Stimulated activated CD8-positive, alpha-beta memory T cell treated with anti-CD3 and anti-CD28 coated beads, Interleukin-7, amount 100 ng/mL, for 24 hours (primary cell): Measurements from ENCODE around the gene FEV.
"Not testable (repeated sequence)": the region's sequence is repeated elsewhere in the genome, so short reads cannot be mapped to it uniquely, and the experiment has no call there.

Source experiments
- DNase-seq: peaks from one replicate; pipeline ENCODE4 v3.0.0-alpha.2; 2020; ENCODE audit warnings: low read depth

FEV gene

DNA sequence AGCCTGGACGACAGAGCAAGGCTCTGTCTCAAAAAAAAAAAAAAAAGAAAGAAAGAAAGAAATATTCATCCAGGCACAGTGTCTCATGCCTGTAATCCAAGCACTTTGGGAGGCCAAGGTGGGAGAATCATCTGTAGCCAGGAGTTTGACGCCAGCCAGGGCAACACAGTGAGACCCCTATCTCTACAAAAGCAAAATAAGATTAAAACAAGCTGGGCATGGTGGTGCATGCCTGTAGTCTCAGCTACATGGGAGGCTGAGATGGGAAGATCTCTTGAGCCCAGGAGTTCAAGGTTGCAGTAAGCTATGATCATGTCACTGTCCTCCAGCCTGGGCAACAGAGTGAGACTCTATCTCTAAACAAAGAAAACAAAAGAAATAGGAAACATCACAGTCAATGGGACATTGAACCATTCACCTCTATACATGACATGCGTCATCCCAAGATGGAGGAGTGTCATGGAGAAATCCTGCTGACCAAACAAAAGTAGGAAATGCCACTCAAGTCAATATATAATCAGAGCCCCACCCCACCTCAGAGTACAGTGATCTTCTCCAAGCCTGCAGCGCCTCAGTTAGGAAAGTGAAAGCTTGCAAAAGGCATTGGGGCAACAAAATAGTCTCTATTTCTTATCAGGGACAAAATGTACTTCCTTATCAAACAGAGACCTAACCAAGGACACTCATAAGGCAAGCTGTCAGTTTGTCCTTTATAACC is 9.8 kb downstream of the FEV start:
- DNase-seq, result no peak

DNA sequence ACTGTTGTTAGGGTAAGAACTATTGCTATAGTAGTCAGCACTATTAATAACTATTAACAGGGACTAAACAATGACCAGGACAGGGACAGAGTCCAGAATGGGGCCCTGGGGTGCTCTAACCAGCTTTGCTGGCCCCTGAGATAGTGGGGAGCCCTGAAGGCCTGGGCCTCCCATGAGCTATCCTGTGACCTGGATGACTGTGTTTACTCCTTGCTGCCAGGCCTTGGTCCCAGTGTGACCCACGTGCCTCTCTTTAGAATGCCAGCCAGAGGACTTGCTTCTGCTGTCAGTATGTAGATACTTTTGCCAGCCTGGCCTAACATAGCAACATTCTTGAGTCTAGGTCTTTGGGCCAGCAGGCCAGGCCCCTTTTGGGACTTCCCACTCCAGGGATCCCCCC is 14.1 kb downstream of the FEV start:
- DNase-seq, result no peak

DNA sequence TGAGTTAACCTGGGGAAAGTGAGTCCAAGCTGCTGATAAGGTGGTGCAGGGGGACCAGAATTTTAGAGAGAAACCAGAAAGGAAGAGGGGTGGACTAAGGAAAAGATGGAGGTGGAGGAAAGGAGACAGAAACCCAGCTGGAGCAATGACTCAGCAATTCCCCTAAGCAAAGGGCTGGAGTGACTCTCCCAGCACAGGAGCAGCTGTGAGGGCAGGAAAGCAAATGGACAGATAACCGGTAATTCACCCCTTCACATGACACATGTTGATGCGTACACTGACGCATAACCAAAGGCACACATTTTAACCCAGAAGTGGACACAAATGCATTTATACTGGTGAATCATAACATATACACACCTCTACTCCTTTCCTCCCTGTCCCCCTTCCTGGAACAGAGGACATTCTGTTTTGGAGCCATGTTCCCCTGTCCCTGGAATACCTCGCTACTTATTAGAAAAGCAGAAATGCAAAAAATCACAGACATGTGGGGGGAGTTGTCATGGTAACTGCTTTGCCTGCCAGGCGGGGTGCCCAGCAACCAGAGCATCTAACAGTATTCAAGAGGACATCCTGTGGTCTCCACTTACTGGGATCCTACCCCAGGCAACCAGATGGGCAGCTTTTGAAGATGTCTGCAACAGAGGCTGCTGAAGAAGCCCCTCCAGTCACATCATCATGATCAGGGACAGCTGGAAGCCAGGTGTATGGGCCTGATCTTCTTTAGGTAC is 20.8 kb downstream of the FEV start:
- DNase-seq, result no peak

DNA sequence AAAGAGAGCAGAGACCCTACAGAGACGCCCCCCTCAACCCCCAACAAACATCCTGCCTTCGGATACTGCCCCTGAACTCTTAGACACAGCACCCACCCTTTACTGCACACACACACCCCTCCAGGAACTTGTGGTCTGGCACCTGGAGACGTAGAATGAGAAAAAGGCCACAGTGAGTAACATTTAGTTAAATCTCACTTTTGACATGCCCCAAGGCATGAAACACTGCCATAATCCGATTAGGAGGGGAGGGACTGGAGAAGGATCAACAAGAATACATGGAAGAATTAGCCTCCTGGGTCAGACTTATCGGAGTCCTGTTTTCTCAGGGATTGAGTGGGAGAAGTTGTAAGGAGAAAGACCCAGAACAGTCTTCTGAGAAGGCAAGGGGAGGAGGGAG is 21.4 kb downstream of the FEV start:
- no peak for DNase-seq

DNA sequence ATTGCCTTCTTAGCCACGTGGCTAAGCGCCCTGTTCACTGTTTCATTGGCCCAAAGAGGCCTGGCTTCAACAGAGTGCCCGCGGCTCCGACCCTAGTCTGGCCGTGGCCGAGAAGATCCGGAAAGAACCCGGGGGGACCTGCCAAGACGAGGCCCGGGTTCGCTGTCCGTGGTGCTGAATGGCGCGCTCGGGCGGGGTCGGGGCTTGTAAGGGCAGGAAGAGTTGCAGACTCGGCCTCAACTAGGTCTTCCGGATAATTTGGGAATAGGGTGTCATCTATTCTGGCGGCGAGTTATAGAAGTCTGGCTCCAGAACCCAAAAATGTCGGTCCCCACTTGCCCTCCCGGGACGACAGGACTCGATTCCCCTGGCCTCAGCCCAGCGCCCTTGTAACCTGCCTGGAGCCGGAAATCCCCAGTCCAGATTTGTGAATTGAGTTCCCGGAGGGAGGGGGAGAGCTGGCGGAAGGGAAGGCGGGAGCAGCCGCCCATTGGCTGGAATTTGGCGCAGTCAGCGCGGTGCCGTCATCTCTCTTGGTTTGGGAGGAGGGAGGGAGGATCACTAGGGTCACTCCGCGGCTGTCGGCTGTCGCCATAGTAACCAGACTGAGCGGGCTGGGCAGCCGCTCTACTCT is 22.0 kb downstream of the FEV start:
- DNase-seq, result peak; percentile 28

DNA sequence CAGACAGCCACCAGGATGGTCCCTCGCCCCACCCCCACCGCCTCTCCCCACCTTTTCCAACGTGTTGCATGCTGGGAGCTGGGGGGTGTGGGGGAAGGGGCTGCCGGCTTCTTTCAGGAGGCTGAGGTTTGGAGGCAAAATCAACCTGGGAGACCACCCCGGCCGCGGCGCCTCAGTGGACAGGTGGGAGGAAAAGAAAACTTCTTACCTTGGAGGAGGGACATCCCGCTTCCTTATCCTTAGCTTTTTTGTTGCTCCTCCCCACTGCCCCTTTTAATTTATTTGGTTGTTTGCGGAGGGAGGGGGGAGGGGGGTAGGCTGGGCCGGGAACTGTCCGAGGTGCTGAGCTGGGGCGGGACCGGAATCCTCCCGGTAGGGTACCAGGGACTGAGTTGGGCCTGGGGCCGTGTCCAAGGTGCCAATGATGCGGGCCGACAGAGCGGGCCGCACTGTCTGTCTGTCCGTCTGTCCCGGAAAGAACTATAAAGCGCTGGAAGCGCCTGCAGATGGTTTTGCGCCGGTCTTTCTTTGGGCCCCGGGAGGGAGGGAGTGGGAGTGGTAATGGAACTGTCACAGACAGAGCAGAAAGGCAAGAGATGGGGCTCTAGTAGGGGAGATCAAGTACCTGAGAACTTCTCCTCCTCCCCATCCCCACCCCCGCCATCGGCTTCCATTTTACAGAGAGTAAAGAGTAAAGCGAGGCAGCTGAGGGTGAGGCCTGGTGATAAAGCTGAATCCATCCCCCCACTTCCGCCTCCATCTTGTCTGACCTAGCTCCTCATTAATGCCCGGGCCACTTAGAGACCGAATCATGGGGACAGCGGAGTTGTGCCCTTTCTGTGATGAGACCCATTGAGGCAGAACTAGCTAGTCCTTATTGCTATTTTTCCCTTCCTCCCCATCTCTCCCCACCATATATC is 23.1 kb downstream of the FEV start:
- no peak for DNase-seq

DNA sequence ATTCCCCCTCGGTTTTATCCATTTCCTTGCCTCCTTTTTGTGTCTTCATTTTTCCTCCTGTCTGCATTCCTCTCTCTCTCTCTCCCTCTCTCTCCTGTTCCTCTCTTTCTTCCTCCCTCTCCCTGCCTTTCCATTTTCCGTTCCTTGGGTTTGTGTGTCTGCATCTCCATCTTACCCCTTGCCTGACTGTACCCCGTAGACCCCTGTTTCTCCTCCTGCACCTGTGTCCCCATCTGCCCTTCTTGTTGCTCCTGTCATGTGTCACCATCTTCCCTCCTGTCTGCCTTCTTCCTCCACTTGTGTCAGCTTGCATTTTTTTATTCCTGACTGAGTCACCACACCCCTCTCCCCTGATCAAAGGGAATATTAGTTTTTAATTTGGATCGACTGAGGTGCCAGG is 23.8 kb downstream of the FEV start:
- no peak for DNase-seq

DNA sequence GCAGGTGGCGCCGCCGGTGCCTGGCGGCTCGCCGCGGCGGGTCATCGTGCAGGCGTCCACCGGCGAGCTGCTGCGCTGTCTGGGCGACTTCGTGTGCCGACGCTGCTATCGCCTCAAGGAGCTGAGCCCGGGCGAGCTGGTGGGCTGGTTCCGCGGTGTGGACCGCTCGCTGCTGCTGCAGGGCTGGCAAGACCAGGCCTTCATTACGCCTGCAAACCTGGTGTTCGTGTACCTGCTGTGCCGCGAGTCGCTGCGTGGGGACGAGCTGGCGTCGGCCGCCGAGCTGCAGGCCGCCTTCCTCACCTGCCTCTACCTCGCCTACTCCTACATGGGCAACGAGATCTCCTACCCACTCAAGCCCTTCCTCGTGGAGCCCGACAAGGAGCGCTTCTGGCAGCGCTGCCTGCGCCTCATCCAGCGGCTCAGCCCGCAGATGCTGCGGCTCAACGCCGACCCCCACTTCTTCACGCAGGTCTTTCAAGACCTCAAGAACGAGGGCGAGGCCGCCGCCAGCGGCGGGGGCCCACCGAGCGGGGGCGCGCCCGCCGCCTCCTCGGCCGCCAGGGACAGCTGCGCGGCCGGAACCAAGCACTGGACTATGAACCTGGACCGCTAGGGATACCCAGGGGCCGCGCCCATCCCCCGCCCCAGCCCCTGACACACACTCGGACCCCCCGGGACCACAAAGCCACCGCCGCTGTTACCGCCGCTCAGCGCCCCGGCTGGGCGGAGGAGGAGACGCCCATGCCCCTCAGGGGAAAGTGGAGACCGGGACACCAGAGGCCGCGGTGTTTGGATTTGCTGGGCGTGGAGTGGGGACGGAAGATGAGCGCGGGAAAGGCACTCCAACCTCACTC is 24.4 kb downstream of the FEV start:
- DNase-seq, result no peak

DNA sequence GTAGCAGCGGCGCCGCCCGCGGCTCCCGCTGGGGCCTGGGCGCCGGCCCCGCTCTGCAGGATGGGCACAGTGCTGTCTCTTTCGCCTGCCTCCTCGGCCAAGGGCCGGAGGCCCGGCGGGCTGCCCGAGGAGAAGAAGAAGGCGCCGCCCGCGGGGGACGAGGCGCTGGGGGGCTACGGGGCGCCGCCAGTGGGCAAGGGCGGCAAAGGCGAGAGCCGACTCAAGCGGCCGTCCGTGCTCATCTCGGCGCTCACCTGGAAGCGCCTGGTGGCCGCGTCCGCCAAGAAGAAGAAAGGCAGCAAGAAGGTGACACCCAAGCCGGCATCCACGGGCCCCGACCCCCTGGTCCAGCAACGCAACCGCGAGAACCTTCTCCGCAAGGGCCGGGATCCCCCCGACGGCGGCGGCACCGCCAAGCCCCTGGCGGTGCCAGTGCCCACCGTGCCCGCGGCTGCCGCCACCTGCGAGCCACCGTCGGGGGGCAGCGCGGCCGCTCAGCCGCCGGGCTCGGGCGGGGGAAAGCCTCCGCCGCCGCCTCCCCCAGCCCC is 25.1 kb downstream of the FEV start:
- DNase-seq, result no peak

DNA sequence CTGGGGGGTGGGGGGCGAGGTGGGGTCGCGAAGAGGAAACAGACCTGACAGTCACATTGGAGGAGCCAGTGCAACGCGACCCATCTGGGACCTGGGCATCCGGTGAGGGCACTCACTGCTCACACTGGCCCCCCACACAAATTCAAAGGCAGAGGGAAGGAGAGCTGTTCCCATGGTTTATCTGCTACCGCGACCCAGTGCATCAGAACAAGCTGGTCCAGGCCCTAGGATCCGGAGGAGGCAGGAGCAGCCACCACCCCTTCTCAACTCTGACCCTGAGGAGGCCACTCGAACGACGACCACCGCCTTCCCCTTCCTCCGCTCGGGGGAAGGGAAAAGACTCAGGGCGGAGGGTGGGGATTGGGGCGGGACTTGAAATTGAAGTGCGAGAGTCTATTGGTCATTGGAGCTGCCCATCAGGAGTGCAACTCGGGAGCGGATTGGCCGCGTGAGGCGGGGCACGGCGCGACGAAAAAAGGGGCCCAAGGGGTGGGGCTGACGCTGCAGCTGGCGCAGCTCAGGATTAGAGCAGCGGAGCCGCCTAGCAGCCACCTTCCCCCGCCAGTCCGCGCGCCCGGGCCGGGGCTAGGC is 25.7 kb downstream of the FEV start, which contains the start of gene CDK5R2:
Gene CDK5R2, plus strand, starts transcription at position 526 of the 591 bp plus-strand sequence. CDS start 155 bp downstream, outside the sequence.
- peak; percentile 59 for DNase-seq

DNA sequence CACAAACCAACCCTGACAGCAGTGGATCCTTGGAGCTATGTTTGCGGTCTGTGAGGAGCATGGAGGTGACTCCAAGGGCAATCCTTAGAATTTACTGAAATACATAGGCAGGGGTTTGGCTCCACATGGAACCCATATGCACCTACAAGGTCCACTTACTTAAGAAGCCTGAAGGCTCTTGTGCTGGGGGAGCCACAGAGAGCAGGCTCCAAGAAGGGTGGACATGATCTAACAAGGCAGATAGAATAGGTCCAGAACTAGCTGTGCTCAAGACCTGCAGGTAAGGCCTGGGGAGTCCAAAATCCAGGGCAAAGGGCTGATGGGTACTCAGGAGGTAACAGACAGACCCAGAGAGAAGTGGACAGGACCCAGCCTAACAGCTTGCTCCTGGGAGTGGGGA is 26.7 kb downstream of the FEV start:
- no peak for DNase-seq

DNA sequence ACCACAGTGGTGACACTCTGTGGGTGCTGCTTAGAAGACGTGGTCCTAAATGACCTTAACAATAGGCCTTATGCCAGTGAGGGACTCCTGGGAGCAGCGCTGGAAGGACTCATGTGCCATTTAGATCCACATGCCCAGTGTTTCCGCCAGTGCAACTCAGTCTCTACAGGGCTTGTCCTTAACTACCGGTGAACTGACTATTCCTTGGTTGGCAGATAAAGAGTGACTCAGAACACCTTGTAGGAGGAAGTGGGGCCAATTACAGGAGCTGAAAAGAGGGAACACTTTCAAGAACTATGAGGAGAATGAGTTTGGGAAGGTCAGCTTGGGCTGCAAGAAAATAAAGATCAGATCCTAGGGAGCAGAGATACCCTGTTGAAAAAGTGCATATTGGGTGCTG is 27.3 kb downstream of the FEV start:
- no peak for DNase-seq

DNA sequence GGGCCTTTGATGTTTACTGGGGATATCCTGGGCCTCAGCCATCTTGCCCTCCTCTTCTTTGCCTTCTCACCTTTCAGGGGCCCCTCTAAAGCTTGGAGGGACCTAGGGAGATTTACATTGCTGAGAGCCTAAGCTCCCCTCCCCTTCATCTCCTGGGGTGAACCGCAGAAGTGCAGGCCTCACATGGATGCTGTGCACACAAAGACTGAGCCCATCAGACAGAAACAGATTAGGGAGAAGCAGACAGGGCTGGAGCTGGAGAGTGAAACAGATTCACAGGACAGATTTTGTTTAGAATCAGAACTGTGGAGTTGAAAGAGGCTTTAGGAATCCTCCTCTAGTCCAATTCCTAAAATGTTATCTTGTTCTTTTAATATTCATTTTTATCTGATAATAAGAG is 28.9 kb downstream of the FEV start:
- no peak for DNase-seq

DNA sequence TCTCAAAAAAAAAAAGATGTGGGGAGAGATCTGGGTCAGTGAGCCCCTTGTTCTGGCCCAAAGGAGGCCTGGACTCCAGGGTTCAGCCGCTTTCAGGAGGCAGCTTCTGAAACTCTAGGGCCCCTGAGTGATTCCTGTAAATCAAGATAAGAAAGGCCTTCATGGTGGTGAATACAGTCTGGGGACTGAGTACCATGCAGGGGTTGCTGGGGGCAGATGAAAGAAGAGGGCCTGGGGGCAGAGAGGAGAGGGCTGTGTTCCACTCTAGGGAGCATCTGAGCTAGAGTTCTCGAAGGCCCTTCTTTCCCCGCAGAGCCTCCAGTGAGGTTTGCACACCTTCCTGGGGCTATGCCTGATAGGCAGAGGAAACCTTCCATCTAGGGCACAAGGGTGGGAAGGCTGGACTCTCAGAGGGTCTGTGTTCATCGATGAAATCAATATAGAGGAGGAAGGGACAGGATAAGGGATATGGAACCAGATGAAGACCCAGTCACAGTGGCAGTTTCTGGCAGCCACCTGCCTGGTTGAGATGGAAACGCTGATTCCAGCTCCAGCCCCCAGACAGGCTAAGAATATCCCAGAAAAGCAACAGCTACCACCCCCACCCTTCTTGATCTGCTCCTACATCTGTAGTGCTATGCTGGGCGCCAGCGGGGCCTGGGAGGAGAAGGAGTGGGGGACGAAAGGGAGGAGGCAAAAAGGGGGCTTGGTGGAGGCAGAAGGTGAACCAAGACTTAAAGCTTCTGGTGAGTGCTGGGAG is 30.3 kb downstream of the FEV start:
- no peak for DNase-seq

DNA sequence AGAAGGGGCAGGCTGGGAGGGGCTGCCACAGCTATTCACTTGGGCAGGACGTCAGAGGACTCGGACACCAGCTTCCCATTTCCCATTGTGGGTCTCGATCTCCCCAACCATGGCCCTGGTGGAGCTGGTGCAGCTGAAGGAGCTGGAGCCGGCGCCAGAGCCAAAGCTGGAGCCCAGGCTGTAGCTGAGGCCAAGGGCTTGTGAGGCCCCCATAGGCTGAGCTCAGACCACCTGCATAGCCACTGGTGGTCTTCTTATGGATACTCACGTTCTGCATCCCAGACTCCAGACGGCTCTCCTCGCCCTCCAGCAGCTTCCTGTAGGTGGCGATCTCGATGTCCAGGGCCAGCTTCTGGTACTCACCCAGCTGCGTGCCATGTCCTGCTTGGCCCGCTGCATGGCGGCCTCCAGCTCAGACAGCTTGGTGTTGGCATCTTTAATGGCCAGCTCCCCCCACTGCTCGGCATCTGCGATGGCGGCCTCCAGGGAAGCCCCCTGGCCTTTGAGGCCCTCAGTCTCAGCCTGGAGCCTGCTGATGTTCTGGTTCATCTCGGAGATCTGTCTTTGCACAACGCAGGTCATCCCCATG is 31.5 kb downstream of the FEV start:
- no peak for DNase-seq

DNA sequence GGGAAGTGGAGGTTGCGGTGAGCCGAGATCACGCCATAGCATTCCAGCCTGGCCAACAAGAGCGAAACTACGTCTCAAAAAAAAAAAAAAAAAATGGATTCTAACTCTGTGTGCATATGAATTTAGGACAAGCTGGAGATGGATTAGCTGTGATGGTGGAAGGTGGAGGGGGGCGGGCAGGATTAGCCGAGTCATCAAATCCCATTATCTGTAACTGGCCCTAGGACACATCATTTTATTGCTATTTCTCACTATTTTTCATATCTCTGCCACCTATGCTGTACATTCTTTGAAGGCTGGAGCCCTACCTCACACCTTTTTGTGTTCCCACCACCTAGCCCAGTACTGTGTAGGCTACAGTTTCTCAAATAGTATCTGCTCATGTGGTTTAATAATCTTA is 32.8 kb downstream of the FEV start:
- DNase-seq, result no peak

DNA sequence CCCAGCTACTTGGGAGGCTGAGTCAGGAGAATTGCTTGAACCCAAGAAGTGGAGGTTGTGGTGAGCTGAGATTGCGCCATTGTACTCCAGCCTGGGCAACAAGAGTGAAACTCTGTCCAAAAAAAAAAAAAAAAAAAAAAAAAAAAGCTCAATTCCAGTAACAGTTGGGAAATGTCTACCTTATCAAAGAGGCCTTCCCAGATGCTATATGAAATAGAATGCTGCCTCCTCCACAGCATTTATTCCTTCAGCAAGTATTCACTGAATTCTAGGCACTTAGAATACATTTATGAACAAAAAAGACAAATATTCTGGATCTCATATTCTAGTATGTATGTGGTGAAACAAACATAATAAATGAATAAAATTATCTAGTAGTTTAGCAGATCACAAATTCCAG is 38.4 kb downstream of the FEV start:
- no peak for DNase-seq

DNA sequence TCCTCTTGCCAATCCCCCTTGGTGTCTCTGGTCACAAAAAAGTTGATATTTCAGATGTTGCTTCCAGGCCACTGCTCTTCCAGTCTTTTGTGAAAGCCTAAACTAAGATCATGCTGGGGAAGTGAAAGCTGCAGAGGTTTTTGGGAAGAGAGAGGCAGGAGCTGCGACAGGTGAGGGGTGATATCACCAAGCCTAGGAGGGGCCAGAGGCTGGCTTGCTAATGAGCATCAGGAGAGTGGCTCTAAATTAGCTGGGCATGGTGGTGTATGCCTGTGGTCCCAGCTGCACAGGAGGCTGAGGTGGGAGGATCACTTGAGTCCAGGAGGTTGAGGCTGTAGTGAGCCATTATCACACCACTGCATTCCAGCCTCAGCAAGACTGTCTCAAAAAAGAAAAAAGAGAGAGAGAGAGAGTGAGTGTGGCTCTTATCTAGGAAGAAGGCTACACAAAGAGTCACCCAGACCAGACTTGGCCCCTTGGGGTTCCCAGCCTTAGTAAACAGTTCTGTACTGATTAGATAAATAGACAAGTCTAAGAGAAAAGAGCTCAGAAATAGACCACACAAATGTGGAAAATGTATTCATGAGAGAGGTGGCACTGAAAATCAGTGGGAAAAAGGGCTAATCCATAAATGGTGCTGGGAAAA is 40.1 kb downstream of the FEV start:
- no peak for DNase-seq

DNA sequence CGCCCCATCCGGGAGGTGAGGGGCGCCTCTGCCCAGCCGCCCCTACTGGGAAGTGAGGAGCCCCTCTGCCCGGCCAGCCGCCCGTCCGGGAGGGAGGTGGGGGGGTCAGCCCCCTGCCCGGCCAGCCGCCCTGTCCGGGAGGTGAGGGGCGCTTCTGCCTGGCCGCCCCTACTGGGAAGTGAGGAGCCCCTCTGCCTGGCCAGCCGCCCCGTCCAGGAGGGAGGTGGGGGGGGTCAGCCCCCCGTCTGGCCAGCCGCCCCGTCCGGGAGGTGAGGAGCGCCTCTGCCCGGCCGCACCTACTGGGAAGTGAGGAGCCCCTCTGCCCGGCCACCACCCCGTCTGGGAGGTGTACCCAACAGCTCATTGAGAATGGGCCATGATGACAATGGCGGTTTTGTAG is 53.2 kb downstream of the FEV start:
- not testable (repeated sequence) for DNase-seq
